HG03159 (cell line): ENCODE results near the gene PF4V1.

ENCODE experiments used
- ATAC-seq: cut with Tn5 transposase; IDR thresholded peaks from one replicate; pipeline ENCODE4 v1.9.1; 2021; ENCODE audit warnings: mild to moderate bottlenecking, moderate library complexity; ENCODE audit not compliant: unreplicated experiment

Gene PF4V1

GRCh38 chr4:73844806-73845205 is 8.3 kb upstream of the PF4V1 start:
- ATAC-seq: no peak

GRCh38 chr4:73847526-73848182 is 5.4 kb upstream of the PF4V1 start:
- ATAC-seq: no peak

DNA sequence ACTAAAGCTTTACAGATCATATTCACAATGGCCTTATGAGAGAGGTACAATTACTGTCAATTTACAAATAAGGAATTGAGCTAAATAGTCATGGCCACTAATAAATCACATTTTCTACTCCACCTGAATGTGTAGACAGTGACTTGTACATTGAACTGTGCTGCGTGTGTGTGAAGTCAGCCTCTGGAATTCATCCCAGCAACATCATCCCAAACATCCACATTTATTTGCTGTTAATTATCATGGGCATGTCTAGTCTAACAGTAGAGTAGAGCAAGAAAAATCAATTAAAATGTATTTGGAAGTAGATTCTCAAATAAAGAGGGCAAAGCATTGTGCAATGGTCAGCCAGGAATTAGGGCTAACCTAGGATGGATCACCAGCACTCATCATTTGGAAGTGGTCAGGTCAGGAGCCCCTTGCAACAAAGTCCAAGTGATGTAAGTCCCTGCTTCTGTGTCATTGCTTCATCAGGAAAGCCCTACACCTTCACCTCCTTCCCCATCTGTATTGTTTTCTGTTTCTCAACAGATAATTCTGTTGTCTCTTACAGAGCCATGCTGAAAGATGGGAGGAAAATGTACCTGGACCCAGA is 4.8 kb upstream of the PF4V1 start:
- no peak for ATAC-seq

DNA sequence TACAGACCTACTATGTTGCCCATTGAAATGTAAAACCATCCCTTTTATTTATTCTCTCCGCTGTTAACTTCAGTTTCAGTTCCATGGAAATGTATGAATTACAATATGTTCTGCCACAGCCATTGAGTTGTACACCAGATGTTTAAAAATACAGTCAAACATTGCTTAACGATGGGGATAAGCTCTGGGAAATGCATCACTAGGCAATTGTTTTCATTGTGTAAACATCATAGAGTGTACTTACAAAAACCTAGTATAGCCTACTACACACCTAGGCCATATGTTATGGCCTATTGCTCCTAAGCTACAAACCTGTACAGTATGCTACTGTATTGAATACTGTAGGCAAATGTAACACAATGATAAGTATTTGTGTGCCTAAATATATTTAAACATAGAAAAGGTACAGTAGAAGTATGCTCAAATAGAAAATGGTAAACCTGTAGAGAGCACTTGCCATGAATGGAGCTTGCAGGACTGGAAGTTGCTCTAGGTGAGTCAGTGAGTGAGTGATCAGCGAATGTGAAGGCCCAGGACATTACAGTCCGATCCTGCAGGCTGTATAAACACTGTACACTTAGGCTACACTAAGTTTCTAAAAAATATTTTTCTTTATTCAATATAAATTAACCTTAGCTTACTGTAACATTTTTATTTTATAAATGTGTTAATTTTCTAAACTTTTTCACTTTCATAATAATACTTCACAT is 2.7 kb upstream of the PF4V1 start:
- no peak for ATAC-seq

- no peak for ATAC-seq
Observed at GRCh38 chr4:73851293-73851692, 1.8 kb upstream of the PF4V1 start.

- no peak for ATAC-seq
Observed at GRCh38 chr4:73852771-73853170, 325 bp upstream of the PF4V1 start.

DNA sequence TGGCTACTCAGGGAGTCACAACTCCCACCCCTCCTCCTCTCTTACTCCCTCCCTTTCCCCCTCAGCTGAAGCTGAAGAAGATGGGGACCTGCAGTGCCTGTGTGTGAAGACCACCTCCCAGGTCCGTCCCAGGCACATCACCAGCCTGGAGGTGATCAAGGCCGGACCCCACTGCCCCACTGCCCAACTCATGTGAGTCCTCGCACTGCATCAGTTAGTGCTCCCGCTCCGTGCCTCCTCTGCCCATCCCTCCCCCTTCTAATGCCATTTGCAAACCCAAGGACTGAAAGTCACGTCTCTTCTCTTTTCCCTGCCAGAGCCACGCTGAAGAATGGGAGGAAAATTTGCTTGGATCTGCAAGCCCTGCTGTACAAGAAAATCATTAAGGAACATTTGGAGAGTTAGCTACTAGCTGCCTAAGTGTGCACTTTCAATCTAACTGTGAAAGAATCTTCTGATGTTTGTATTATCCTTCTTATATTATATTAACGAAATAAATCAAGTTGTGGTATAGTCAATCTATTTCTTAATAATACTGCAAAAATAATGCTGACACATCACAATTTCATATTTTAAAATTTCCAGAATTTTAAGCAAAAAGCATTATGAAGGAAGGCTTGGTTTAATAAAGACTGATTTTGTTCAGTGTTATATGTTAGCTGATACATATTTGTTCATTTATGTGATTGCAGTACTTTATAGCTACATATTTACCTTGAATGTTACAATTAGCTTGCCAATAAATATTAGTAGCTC is 800 bp downstream of the PF4V1 start:
- ATAC-seq: no peak

GRCh38 chr4:73855406-73855805 is 2.3 kb downstream of the PF4V1 start:
- no peak for ATAC-seq

- no peak for ATAC-seq
Observed at GRCh38 chr4:73856518-73856917, 3.4 kb downstream of the PF4V1 start.

GRCh38 chr4:73859614-73860088 is 6.6 kb downstream of the PF4V1 start:
- ATAC-seq: no peak

DNA sequence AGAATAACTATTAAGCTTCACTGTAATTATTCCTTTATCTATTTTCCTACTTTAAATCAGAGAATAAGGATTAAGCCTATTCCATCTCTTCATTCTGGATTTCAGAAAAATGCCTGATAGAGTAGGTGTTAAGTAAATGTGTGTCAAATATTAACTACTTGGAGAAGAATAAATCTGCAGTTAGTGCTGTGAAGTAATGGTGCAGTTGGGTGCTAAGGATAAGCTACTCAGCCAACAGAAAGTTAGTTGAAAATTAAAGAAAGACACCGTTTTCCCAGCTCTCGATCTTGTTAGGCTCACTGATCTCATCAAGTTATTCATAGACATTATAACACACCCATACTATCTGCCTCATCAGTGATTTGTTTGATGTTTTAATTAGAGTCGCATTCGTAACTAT is 7.1 kb downstream of the PF4V1 start:
- no peak for ATAC-seq

DNA sequence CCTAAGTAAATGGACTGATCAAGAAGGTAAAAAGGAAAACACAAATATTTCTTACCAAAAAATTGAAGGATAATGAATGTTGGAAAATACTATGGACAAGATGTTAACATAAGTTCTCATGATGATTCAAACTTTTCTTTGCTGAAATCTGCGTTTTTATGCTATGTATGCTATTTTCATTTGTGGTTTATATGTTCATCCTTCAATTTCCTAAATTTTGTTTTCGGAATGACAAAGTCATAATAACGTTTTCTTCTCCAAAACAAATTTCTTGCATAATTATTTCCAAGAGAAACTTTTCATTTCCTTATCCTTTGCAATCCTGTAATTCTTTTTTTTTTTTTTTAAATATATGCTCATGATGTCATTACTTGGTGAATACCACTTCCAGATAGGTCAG is 7.8 kb downstream of the PF4V1 start:
- ATAC-seq: no peak

GRCh38 chr4:73862322-73862721 is 9.2 kb downstream of the PF4V1 start:
- ATAC-seq: no peak

GRCh38 chr4:73864365-73864764 is 11.3 kb downstream of the PF4V1 start:
- ATAC-seq: peak; percentile 49

DNA sequence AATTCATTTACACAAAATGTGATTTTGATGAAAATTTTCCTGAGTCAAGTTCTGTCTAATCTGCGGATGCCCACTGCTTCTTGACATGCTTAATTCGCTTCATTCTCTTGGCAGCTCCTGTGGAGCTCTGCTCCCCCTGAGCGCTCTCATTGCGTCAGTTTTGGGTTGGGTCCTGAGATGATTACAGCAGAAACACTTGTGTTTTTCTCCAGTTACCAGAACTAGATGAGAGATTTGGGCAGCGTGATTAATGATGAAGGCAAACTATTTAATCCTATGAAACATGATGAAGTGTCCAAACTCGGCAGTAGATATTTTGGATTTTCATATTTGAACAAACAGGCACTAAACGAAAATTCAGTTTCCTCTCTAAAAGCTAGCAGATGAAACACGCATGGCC is 11.9 kb downstream of the PF4V1 start:
- ATAC-seq: no peak

DNA sequence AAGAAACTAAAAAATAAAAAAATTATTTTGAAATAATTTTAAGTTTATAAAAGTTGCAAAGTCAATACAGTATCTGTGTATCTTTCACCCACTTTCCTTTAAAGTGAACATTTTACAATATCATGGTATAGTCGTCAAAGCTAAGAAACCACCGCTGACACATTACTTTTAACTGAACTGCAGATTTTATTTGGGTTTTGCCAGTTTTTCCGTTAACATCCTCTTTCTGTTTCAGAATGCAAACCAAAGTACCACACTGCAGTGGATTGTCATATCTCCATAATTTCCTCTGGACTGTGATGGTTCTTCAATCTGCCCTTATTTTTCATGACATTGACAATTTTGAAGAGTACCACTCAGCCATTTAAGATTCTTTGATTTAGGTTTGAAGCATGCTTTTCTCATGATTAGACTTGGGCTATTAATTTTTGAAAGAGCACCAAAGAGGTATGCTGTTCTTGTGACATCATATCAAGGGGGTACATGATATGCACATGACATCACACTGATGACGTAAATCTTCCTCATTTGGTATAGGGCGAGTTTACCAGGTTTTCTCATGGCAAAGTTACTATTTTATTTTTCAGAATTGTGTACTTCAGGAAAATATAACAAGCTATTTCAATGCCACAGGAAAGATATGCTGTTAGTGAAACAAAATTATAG is 12.5 kb downstream of the PF4V1 start:
- no peak for ATAC-seq

- no peak for ATAC-seq
Observed at GRCh38 chr4:73866246-73866645, 13.2 kb downstream of the PF4V1 start.

DNA sequence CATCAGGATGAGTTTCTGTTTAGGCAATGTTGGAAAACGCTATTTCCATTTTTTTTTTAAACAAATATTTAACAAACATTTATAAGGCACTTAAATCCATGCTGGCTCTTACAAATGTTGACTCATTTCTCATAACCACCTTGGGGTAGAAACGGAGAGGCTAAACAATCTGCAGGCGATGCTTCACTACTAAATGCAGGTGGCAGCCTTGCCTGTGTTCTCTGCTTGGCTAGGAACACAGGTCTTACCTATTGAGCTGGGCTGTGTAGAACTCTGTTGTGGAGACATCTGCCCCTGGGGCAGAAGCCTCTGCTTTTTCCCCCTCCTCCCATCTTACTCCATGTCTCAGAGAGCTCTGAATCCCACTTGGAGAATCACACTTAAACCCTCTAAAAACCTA is 14.7 kb downstream of the PF4V1 start:
- ATAC-seq: no peak

DNA sequence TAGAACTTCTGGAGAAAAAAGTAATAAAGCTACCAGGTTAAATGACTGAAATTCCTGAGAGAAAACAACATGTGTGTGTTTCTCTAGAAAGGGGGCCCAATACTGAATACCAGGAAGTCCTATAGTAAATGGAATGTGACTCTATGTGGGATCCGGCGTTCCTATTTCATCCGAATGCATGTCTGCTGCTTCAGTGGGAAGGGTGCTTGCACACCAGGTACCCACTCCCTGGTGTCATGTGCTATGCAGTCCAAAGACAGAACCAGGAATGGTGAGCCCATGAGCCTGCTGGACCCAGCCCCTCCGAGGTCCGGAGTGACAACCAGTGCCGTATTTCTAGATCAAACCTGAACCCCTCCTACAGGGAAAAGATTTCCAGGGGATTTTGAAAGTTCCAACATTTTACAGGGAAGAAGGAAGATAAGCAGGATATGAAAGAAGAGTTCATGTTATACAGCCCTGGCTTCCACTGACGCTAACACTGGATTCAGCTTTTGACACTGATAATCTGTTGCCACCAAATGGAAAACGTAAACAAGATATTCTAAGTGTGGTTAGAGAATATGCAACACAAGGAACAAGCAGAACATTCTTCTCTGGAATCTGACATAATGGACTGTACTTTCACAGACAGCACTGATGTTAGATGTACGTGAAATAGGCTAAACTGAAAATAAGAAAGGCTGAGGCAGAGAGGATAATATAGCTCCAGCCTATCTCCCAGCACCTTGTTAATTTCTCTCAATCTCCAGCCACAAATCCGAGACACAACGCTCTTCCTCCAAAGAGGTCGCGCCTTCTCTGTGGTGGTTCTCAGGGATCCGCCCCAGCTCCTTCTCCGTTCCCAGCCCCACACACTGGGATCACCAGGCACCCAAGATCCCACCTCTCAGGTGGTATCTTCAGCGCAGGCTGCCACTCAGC is 15.4 kb downstream of the PF4V1 start:
- no peak for ATAC-seq
